H1 (cell line): ENCODE measurements around the gene TECR. TPM values are rescaled to one million over a fixed set of nuclear protein-coding genes. Genes with fewer than 3 reads are reported as not detected.

Experiments
- YY1 ChIP-seq: IDR thresholded peaks from 2 replicates; pipeline ENCODE4 v1.6.1; 2011; ENCODE audit warnings: low read depth, mild to moderate bottlenecking, low read length
- ZNF274 ChIP-seq: IDR thresholded peaks from 2 replicates; pipeline ENCODE4 v1.7.0; 2012; ENCODE audit warnings: low read length, borderline replicate concordance; ENCODE audit errors: extremely low read depth
- polyA plus RNA-seq, 7 experiments: library from polyadenylated mRNA; depleted of rRNA in 3 of 7; stranded (reverse) in 5 of 7; unstranded in 2 of 7; fragments of >200 nt in 5 of 7; fragments of 200-250 nt in 2 of 7; gene quantifications; 1 replicate in 5 of 7; 2 replicates in 1 of 7; 4 replicates in 1 of 7; pipeline versions ENCODE4 v1.2.1 to v1.2.3, GENCODE V29; 2011 to 2013; ENCODE audit warnings: missing spikeins in 2 of 7, mixed read lengths in 2 of 7
- total RNA-seq: library from RNA; stranded (reverse); fragmentation: NEBNext Ultra II Directional; extraction: Animal tissue kit (Norgen Biotek cat#: 25700); gene quantifications from 2 replicates; pipeline ENCODE4 v1.2.1, GENCODE V29; 2021

Gene TECR
- total and polyA plus RNA-seq, 2 of the 8 experiments (the other 6 are each of a cell fraction or from before 2014, with no cell fraction given) = 172 to 405 TPM

DNA sequence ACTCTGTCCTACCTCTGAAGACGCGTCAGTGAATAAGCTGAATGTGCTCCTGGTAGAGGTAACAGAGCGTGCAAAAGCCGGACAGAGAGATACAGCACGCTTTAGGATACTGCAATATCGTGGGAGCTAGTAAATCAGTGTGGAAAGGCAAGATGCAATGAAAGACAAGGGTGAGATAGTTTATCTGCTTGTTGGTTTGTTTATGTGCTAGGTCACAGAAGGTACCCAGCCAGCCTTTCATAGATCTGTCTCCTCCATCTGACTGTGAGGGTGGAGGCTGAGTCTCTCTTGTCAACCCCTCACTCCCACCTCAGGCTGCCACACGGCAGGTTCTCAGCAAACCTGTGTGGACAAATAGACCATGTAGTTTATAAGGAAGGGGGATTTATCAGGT, 32.6 kb upstream of the TECR start (continued):
- TF ChIP-seq ZNF274 = no peak
- TF ChIP-seq YY1 = no peak
